Ascending aorta (tissue), 2 donors: ENCODE results near the gene EDNRA. TPM values are rescaled to one million over a fixed set of nuclear protein-coding genes. Genes with fewer than 3 reads are reported as not detected.

Experiments
- DNase-seq, 2 donors: peaks; one replicate each; pipeline ENCODE4 v3.0.0-alpha.2; 2019; ENCODE audit warnings: low spot score in 2 of 2
- H3K27ac ChIP-seq, 2 donors: fragments of 200-600 bp; sonication (generic); one replicate each; pipeline ENCODE4 v1.5.1; 2016 to 2017; ENCODE audit warnings: mild to moderate bottlenecking in 1 of 2
- H3K27me3 ChIP-seq: fragments of 200-600 bp; sonication (generic); one replicate; pipeline ENCODE4 v1.5.1; 2017
- H3K36me3 ChIP-seq, 2 donors: fragments of 200-600 bp; sonication (generic); one replicate each; pipeline ENCODE4 v1.5.1; 2016
- H3K4me1 ChIP-seq, 2 donors: fragments of 200-600 bp; sonication (generic); one replicate each; pipeline ENCODE4 v1.5.1; 2016 to 2017; ENCODE audit warnings: mild to moderate bottlenecking in 1 of 2
- H3K4me3 ChIP-seq, 2 donors: fragments of 200-600 bp; sonication (generic); one replicate each; pipeline ENCODE4 v1.5.1; 2016 to 2017; ENCODE audit warnings: mild to moderate bottlenecking in 1 of 2
- H3K9me3 ChIP-seq, 2 donors: fragments of 200-600 bp; sonication (generic); one replicate each; pipeline ENCODE4 v1.5.1; 2016
- CTCF ChIP-seq, 3 experiments: fragments of 200-600 bp in 2 of 3; fragments of 450-650 bp in 1 of 3; sonication (generic) in 2 of 3; IDR thresholded peaks; one replicate each; pipeline ENCODE4 v1.5.1; 2016 to 2019; ENCODE audit warnings: antibody characterized with exemption in 3 of 3, mild to moderate bottlenecking in 1 of 3, moderate library complexity in 1 of 3
- intact Hi-C: fragments of 100-400 bp; cut with DNase I; formaldehyde crosslinking; loops from one replicate; pipeline ENCODE4 v1.15.1; 2023
- total RNA-seq: library from RNA; depleted of rRNA; stranded (reverse); fragments of >200 nt; gene quantifications from one replicate; pipeline ENCODE4 v1.1.0, GENCODE V29; 2016

Gene EDNRA
- total RNA-seq, 1 donor from 2014 or later: 31.4 TPM

GRCh38 chr4:147480502-147480890, 401 bp upstream of the EDNRA start:
- Histone ChIP-seq H3K4me1 (peaks cover 6 to 15% of the 10 kb centered on the region in 2 donors), H3K27ac (peak overlapping the region; percentile 92 to 96), H3K9me3 (no peaks in the 10 kb centered on the region), H3K36me3 (no peaks in the 10 kb centered on the region), H3K27me3 (no peaks in the 10 kb centered on the region), H3K4me3 (peak overlapping the region; percentile 60 to 85)
- TF ChIP-seq CTCF (IDR thresholded peaks at IDR 0.05): no peak
- DNase-seq: no peak
- intact Hi-C loops: loop anchor here (2.0 to 10.0 kb wide), 2 partner anchors 62 to 376 kb away; no protein-coding TSS in a partner anchor

- peak overlapping the region; percentile 92 to 96 for H3K27ac ChIP-seq
- intact Hi-C loops: loop anchor here (2.0 to 10.0 kb wide), 2 partner anchors 61 to 377 kb away; no protein-coding TSS in a partner anchor
- no peaks in the 10 kb centered on the region for H3K27me3 ChIP-seq
- H3K9me3 ChIP-seq: no peaks in the 10 kb centered on the region
- H3K4me3 ChIP-seq: peak overlapping the region; percentile 60 to 85
- H3K4me1 ChIP-seq: peaks cover 6 to 22% of the 10 kb centered on the region in 2 donors
- TF ChIP-seq CTCF (IDR thresholded peaks at IDR 0.05): no peak
- no peaks in the 10 kb centered on the region for H3K36me3 ChIP-seq
- no peak for DNase-seq
Observed at GRCh38 chr4:147481577-147482109, 746 bp downstream of the EDNRA start.

GRCh38 chr4:147482281-147482680, 1.4 kb downstream of the EDNRA start:
- intact Hi-C loops: loop anchor here (10.0 kb wide), 1 partner anchor 377 kb away; no protein-coding TSS in a partner anchor
- Histone ChIP-seq H3K27ac (peak overlapping the region; percentile 92 to 96), H3K27me3 (no peaks in the 10 kb centered on the region), H3K9me3 (no peaks in the 10 kb centered on the region), H3K4me1 (peaks cover 6 to 22% of the 10 kb centered on the region in 2 donors), H3K36me3 (no peaks in the 10 kb centered on the region), H3K4me3 (peak overlapping the region; percentile 37 to 85)
- no peak for DNase-seq
- TF ChIP-seq CTCF (IDR thresholded peaks at IDR 0.05): no peak

GRCh38 chr4:147485167-147485566, 4.3 kb downstream of the EDNRA start:
- no peaks in the 10 kb centered on the region for H3K36me3 ChIP-seq
- no peaks in the 10 kb centered on the region for H3K9me3 ChIP-seq
- no peak for TF ChIP-seq CTCF (IDR thresholded peaks at IDR 0.05)
- no peaks in the 10 kb centered on the region for H3K27me3 ChIP-seq
- peaks cover 3 to 24% of the 10 kb centered on the region in 2 donors for H3K4me1 ChIP-seq
- H3K4me3 ChIP-seq: no peak overlapping the region
- peak overlapping the region in 1 of 2 donors; percentile 15 for H3K27ac ChIP-seq
- intact Hi-C loops: loop anchor here (10.0 kb wide), 1 partner anchor 380 kb away; no protein-coding TSS in a partner anchor
- DNase-seq: no peak

- Histone ChIP-seq H3K4me3 (no peak overlapping the region), H3K4me1 (peaks cover 0 to 28% of the 10 kb centered on the region in 2 donors), H3K27ac (peak overlapping the region in 1 of 2 donors; percentile 18), H3K27me3 (no peaks in the 10 kb centered on the region), H3K36me3 (no peaks in the 10 kb centered on the region), H3K9me3 (no peaks in the 10 kb centered on the region)
- TF ChIP-seq CTCF (IDR thresholded peaks at IDR 0.05): no peak
- DNase-seq: no peak
- intact Hi-C loops: loop anchor here (10.0 kb wide), 1 partner anchor 383 kb away; no protein-coding TSS in a partner anchor
Observed at GRCh38 chr4:147487616-147488015, 6.7 kb downstream of the EDNRA start.
